NCI-H187 treated with DMSO at 0.1 percent for 48 hours (cell line): ENCODE data around the gene FAM170B.

Experiments used
- DNase-seq: peaks from one replicate; lab custom pipeline; 2025; lab: John Stamatoyannopoulos, UW

Gene FAM170B

GRCh38 chr10:49151481-49151880 lies 17.7 kb upstream of the FAM170B start:
- no peak for DNase-seq

- no peak for DNase-seq
Observed at GRCh38 chr10:49151025-49151445, 17.2 kb upstream of the FAM170B start.

DNA sequence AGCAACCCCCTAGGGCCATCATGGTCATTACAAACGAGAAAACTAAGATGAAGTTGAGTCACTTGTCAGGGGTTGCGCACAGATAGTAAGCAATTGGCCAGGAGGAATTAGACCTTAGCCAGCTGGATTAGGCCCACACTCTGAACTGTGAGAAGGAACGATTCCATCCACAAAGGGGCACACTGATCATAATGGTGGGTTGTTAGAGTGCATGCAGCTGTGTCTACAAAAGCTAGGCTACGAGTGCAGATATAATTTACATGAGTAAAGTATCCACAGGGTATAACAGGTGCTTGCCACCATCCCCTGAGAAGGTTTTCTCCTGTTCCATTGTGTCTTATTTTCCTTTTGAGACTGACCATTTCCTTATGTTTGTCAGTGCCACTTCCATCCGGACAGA lies 16.6 kb upstream of the FAM170B start:
- DNase-seq, result no peak

- no peak for DNase-seq
Observed at GRCh38 chr10:49149881-49150280, 16.1 kb upstream of the FAM170B start.

DNA sequence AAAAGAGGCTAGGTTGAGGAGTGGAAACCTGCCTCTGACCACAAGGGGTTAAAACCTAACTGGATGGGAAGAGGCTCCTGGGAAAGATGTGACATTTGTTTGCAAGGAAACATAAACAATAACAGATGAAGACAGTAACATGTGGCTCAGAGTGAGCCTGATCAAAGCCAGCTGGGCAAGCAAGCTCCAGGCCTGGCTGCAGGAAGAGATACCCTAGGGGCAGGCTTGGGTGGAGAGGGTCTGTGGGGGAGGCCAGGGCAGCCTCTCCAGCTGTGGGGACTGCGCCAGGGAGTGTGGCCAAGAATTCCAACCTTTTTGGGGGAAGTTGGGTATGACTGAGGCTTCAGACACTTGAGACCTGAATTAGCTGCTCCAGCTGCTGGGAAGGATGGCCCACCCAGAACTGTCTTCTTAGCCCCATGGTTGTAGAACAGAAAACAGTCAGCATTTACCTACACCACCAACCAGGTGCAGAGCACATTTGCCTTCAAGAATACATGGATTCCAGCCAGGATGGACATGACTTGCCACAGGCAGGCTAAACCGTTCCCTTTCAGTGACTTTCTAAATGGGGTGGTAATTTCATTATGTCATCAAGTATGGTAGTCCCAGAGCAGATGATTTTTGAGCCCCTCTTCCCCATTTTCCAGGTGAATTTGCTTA lies 10.4 kb upstream of the FAM170B start:
- no peak for DNase-seq

- no peak for DNase-seq
Observed at GRCh38 chr10:49143249-49143648, 9.4 kb upstream of the FAM170B start.

DNA sequence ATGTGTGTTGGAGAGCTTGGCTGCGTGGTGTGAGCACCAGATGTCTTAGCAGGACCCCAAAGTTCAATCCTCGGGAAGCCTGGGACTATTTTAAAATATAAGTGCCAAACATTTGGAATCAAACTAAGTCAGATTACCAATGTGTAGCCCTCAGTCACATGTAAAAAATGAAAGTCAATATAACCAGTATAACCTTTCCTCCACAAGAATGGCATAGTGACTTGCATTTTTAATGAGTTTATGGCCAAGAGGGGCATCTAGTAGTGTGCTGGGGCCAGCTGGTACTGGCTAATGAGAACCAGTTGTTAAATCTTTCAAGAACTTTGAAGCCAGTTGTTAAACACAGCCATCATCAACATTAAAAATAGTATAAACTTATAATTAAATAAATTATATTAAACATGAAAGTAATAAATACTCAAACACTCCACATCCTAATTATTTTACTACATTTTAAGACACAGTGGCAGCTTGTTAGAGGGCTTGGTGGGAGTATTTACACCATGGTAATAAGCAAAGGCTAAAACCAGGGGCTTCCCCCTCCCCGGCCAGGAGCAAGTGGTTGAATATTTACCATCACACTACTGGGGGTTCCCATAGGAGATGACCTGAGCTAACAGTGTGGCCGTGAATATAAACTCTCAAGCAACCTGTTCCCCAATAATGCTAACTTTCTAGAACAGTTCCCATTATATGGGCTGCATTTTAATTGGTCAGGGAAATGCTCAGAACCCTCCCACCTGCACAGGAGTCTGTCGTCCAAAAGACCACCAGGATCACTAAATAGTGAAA lies 7.9 kb upstream of the FAM170B start:
- DNase-seq, result no peak

DNA sequence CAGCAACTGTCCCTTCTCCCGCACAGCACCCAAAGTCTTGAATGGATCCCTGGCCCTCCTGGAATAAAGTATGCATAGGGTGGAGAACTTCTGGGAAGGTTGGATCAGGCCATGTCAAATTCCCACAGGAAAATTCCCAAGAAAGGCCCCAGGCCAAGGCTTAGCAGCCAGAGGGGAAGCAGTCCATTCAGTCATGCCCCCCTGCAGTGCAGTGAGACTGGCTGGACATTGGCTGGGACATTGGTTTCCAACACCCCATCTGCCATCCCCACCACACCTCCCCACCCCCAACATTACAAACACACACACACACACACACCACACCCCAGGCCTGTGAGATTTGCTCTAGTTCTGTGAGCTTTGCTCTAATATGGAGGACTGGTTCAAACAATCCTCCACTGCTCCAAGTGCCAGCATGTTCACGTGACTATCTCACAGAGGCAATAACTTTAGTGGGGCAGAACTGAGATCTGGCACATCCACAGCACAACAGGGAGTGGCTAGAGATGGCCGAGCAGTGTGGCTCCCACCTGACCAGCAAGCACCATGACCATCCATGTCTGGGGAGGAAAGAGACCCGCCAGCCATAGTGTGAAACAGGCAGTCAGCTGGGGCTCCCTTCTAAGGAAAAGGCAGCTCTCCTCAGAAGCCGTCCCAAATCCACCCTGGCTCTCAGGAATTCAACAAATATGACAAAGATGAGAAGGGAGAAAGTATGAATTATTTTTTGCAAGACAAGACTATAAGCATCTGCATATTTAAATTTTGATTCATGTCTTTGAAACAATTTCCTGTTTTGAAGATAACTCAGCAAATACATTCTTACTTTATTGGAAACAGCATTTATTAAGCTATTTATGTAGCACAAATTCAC lies 6.7 kb upstream of the FAM170B start:
- no peak for DNase-seq

- DNase-seq, result no peak
Observed at GRCh38 chr10:49139846-49140195, 6.0 kb upstream of the FAM170B start.

- DNase-seq, result no peak
Observed at GRCh38 chr10:49139028-49139845, 5.4 kb upstream of the FAM170B start.

- DNase-seq, result no peak
Observed at GRCh38 chr10:49138361-49138891, 4.6 kb upstream of the FAM170B start.

GRCh38 chr10:49136525-49136924 lies 2.7 kb upstream of the FAM170B start:
- DNase-seq, result no peak

GRCh38 chr10:49135575-49136313 lies 1.9 kb upstream of the FAM170B start:
- no peak for DNase-seq

DNA sequence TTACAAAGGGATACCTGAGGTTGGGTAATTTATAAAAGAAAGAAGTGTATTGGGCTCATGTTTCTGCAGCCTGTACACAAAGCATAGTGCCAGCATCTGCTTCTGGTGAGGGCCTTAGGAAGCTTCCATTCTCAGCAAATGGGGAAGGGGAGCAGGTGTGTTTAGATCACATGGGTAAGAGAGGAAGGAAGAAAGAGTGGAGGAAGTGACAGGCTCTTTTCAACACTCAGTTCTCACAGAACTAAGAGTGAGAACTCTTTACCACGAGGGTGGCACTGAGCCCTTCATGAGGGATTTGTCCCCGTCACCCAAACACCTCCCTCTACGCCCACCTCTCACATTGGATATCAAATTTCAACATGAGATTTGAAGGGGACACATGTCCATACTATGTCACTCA lies 506 bp upstream of the FAM170B start:
- no peak for DNase-seq

GRCh38 chr10:49132362-49132737 lies 1.5 kb downstream of the FAM170B start:
- DNase-seq, result no peak

DNA sequence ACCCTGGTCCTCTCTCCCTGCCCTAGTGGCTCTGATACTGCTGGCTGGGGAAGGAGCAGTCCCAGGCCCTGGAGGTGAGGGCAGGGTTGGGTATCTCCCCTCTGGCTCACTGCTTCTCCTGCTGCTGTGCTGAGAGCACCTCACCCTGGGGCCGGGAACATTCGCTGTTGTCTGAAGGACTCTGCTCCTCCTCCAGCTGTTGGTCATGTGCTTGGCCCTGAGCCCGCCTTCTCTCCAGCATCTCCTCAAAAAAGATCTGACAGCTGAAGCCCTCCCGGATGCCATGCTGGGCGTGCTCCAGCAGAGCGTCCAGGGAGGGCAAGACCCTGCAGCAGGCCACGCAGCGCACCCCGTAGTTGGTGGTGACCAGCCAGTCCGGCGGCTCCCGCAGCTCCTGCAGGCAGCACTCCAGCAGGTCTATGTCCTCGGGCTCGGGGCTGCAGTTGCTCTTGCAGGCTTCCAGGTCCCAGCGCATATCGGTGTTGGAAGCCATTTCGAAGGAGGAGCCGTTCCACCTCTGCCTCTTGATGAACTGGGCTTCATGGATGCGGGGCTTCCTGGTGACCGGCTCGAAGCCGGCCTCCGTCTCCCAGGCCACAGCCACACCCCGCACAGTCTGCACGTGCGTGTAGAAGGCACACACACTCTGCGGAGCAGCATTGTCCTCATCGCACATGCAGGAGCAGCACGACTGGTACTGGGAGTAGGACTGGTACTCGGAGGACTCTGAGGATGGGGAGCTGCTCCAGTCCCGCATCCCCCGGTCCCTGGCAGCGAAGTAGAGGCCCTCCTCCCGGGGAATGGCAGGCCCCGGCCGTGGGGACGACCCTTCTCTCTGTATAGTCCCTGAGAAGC lies 2.1 kb downstream of the FAM170B start:
- no peak for DNase-seq

DNA sequence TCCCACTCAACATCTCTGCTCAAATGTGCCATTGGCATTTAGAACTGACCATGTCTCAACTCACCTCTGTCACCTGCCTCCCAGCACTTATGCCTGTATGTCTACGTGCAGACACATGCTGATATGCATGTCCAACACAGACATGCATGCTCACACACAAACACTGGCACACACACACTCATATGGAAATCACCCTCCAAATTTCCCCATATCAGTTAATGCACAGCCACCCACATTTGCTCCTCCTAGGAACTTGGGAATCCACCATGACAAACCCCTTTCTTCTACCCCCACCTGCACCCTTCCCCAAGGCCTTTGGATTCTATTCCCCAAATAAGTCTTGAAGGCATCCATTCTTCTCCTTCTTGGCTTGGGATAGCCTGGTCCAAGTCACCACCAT lies 4.4 kb downstream of the FAM170B start:
- DNase-seq, result no peak

GRCh38 chr10:49128854-49129253 lies 5.0 kb downstream of the FAM170B start:
- no peak for DNase-seq

GRCh38 chr10:49123981-49124950 lies 9.6 kb downstream of the FAM170B start:
- no peak for DNase-seq
